Panc1 (cell line): ENCODE measurements around the gene GNLY. TPM values are rescaled to one million over a fixed set of nuclear protein-coding genes. Genes with fewer than 3 reads are reported as not detected.
"Not testable (repeated sequence)": the region's sequence is repeated elsewhere in the genome, so short reads cannot be mapped to it uniquely, and the experiment has no call there.

Source experiments
- ATAC-seq: fragments of 200-7000 bp; cut with Tn5 transposase; 2 replicates; pipeline ENCODE4 v1.9.1; 2020; ENCODE audit warnings: mild to moderate bottlenecking, moderate library complexity
- BruUV-seq: library from RNA; stranded (reverse); fragments of 400-500 nt; replicated peaks from 2 replicates; lab custom pipeline; 2021; lab: Mats Ljungman, UMichigan
- CTCF ChIA-PET: fragments of 300-600 bp; sonication (Branson Sonifier 250); formaldehyde crosslinking; loops from one replicate; lab custom pipeline; 2022; ENCODE audit warnings: antibody characterized with exemption; lab: Charles Lee
- POLR2A ChIA-PET: fragments of 300-600 bp; sonication (Branson Sonifier 250); formaldehyde crosslinking; loops from one replicate; lab custom pipeline; 2022; ENCODE audit warnings: antibody characterized with exemption; lab: Charles Lee
- DNase-seq: peaks from one replicate; pipeline ENCODE4 v3.0.0-alpha.2; 2010; ENCODE audit warnings: low read depth, low spot score
- H3K27ac ChIP-seq: 2 replicates; pipeline ENCODE4 v1.5.1; 2011; ENCODE audit warnings: mild to moderate bottlenecking, low read length, inconsistent platforms
- H3K27me3 ChIP-seq: fragments of 200-500 bp; sonication (Bioruptor generic); 2 replicates; pipeline ENCODE4 v1.6.0; 2014; ENCODE audit warnings: low read length, inconsistent platforms; ENCODE audit not compliant: control insufficient read depth, insufficient read depth
- H3K36me3 ChIP-seq: fragments of 200-500 bp; sonication (Bioruptor generic); 2 replicates; pipeline ENCODE4 v1.5.1; 2014; ENCODE audit warnings: inconsistent platforms, mild to moderate bottlenecking, low read length, moderate library complexity; ENCODE audit not compliant: control insufficient read depth, insufficient read depth
- H3K4me1 ChIP-seq: 2 replicates; pipeline ENCODE4 v1.5.1; 2011; ENCODE audit warnings: inconsistent platforms, mild to moderate bottlenecking, low read length, moderate library complexity; ENCODE audit not compliant: control insufficient read depth, insufficient read depth
- H3K4me3 ChIP-seq, 2 experiments: 2 replicates each; pipeline ENCODE4 v1.5.1; 2011 to 2012; ENCODE audit warnings: low read depth in 2 of 2, low read length in 2 of 2, mild to moderate bottlenecking in 2 of 2, inconsistent platforms in 1 of 2, moderate library complexity in 1 of 2
- H3K9me3 ChIP-seq: fragments of 200-500 bp; sonication (Bioruptor generic); 2 replicates; pipeline ENCODE4 v1.5.1; 2014; ENCODE audit warnings: low read depth, mild to moderate bottlenecking, inconsistent platforms, low read length, moderate library complexity; ENCODE audit not compliant: control insufficient read depth, insufficient read depth
- CTCF ChIP-seq: fragments of 450-650 bp; IDR thresholded peaks from 2 replicates; pipeline ENCODE4 v1.5.1; 2017; ENCODE audit warnings: mild to moderate bottlenecking
- POLR2AphosphoS5 ChIP-seq: IDR thresholded peaks from 2 replicates; pipeline ENCODE4 v1.6.1; 2012; ENCODE audit warnings: mild to moderate bottlenecking, low read depth, low read length, moderate library complexity
- REST ChIP-seq, 2 experiments: IDR thresholded peaks; 2 replicates each; pipeline ENCODE4 v1.6.1; 2011 to 2012; ENCODE audit warnings: low read depth in 2 of 2, control low read depth in 1 of 2, low read length in 1 of 2, mild to moderate bottlenecking in 1 of 2, moderate library complexity in 1 of 2; ENCODE audit not compliant: insufficient read depth in 1 of 2
- SIN3A ChIP-seq: IDR thresholded peaks from 2 replicates; pipeline ENCODE4 v1.6.1; 2012; ENCODE audit warnings: low read depth, mild to moderate bottlenecking, low read length, moderate library complexity, borderline replicate concordance; ENCODE audit not compliant: insufficient read depth
- TCF7L2 ChIP-seq: IDR thresholded peaks from 2 replicates; pipeline ENCODE4 v1.6.1; 2011; ENCODE audit warnings: mild to moderate bottlenecking, low read depth, low read length, inconsistent platforms
- in situ Hi-C: cut with HindIII; loops from 2 replicates; pipeline ENCODE4 v1.10.0; 2016; ENCODE audit warnings: low sequenced_read_pairs, low pct_unique_long_range_greater_than_20kb
- intact Hi-C: fragments of 100-400 bp; cut with micrococcal nuclease; formaldehyde crosslinking; loops from one replicate; pipeline ENCODE4 v1.10.0; 2022; ENCODE audit not compliant: unreplicated experiment
- total RNA-seq: library from RNA; stranded (reverse); gene quantifications from one replicate; pipeline ENCODE4 v1.2.1, GENCODE V29; 2021; ENCODE audit not compliant: unreplicated experiment

The GNLY gene
- total RNA-seq, 1 experiment from 2014 or later: not detected

GRCh38 chr2:85712849-85713612, 18.9 kb downstream of the GNLY start:
- Histone ChIP-seq H3K27me3 (no peaks in the 10 kb centered on the region; the same call in 1 of the 2 replicates), H3K4me1 (no peaks in the 10 kb centered on the region), H3K27ac (no peak overlapping the region), H3K4me3 (no peak overlapping the region), H3K9me3 (no peaks in the 10 kb centered on the region), H3K36me3 (no peaks in the 10 kb centered on the region)
- in situ Hi-C loops: no loop called here
- ATAC-seq: no peak
- ChIA-PET CTCF (interaction anchor here (0.6 kb wide), 1 partner anchor 15 kb away, joined by 3 read pairs; no protein-coding TSS in a partner anchor), POLR2A (no interaction called here)
- no peak for DNase-seq
- intact Hi-C loops: no loop called here
- BruUV-seq: no TSS peak
- TF ChIP-seq REST (IDR thresholded peaks at IDR 0.05; ENCODE audit: insufficient read depth in 1 of 2, low read depth in 2 of 2, low read length in 1 of 2) (no peak), TCF7L2 (no peak), POLR2AphosphoS5 (no peak), CTCF (no peak), SIN3A (no peak)

GRCh38 chr2:85713836-85714235, 19.7 kb downstream of the GNLY start:
- POLR2A ChIA-PET: no interaction called here
- ATAC-seq (no peak), DNase-seq (no peak)
- Histone ChIP-seq H3K27ac (no peak overlapping the region), H3K36me3 (no peaks in the 10 kb centered on the region), H3K4me1 (no peaks in the 10 kb centered on the region), H3K27me3 (no peaks in the 10 kb centered on the region), H3K4me3 (no peak overlapping the region), H3K9me3 (no peaks in the 10 kb centered on the region)
- CTCF ChIA-PET: interaction anchor here (0.5 kb wide), 1 partner anchor 136 kb away, joined by 3 read pairs; no protein-coding TSS in a partner anchor
- TF ChIP-seq REST (IDR thresholded peaks at IDR 0.05; ENCODE audit: insufficient read depth in 1 of 2, low read depth in 2 of 2, low read length in 1 of 2): no peak
- intact Hi-C loops (no loop called here), in situ Hi-C loops (no loop called here)
- BruUV-seq: no TSS peak

GRCh38 chr2:85714421-85714820, 20.3 kb downstream of the GNLY start:
- CTCF ChIA-PET, POLR2A ChIA-PET, H3K36me3 ChIP-seq, intact Hi-C loops, H3K4me1 ChIP-seq, H3K4me3 ChIP-seq, DNase-seq, ATAC-seq, H3K27ac ChIP-seq, H3K9me3 ChIP-seq, in situ Hi-C loops, H3K27me3 ChIP-seq, BruUV-seq: not testable (repeated sequence)
